Hepatic stellate cell (primary cell): ENCODE measurements around the gene RAB30.

Experiments
- DNase-seq: peaks from one replicate; pipeline ENCODE4 v3.0.0; 2011; ENCODE audit warnings: low spot score

RAB30 gene, protein sequence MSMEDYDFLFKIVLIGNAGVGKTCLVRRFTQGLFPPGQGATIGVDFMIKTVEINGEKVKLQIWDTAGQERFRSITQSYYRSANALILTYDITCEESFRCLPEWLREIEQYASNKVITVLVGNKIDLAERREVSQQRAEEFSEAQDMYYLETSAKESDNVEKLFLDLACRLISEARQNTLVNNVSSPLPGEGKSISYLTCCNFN

DNA sequence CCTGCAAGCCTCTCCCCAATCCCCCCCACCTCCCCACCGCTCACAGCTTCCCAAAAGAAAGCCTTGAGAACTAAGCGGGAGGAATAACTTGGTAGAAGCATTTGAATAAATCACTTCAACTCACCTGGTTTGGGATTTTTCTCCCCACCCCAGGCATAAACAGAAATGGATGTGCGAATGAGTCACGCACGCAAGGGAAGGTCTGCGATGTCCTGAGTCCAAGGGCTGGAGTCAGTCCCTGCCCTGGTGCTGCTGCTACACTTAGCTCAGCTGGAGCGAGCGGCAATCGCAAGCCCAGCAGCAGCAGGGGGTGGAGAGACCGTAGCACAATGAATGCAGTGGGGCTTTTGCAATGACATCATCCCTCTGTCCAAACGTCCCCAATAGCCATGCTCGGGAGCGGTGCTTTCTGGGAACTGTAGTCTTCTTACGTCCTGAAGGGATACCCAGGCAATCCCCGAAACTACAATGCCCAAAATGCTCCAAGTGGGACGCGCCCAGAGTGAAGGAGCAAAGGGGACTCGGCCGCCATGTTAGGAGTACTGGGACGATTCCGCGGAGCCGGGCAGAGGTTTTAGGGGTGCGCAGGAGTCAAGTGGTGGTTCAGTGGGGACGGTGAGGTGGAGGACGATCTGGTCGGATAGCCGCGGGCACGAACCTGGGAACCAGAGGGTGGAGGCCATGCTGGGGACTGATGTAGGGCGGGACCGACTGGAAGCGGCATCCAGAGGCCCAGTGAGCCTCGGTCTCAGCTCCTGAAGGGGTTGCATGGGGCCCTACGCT is at the start of gene RAB30:
RAB30 (minus strand) TSS at position 331 of the 783 bp plus-strand sequence. CDS start 74,581 bp downstream, outside the sequence.
- DNase-seq, result peak; percentile 94

DNA sequence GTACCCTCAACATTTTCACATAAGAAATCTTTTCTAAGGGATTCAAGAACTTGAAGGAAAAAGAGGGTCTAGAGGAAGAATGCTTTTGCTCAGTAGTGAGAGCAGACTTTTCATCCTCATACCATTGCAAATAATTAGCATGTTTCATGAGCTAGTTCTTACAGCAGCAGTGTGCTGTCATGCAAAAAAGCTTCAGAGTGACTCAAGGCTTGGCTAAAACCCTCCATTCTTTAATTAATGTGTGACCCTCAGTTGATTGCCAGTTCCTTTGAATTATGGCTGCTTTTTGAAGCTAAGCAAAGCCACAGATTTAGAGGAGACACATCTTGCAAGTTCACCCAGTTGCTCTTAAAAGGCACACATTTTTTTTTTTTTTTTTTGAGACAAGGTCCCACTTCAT is 48.6 kb upstream of the RAB30 start:
- DNase-seq, result no peak

DNA sequence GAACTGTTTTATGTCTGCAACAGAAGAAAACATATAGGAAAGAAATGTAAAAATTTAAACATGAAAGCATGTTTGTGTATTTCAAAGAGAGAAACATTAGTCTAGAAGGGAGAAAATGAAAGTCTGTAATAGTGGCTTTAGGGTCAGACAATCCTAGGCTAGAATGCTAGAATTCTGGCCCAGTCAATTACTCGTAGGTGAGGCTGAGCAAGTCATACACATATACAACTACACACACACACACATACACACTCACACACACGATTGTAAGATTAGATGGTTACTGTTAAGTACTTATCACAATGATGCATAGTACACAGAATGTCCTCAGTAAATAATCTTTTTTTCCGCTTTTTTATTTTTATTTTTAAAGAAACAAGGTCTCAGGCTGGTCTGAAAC is 47.5 kb upstream of the RAB30 start:
- DNase-seq, result no peak

DNA sequence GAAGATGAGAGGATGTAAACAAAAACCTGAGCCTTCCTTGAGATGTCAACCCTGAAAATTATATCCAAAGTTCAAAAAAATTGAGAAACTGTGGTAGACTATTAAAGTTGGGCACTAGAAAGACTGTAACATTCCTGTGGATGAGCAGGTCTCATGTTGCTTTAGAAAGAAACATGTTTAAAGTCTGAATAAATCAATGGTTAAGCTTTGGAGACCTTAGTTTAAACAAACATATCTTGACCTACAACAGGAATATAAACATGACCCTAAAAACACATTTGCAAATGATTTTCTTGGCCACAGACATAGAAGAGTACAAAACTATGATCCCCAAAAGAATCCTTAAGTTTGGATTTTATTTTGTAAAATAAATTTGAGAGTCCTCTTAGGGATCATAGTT is 47.1 kb upstream of the RAB30 start:
- DNase-seq, result no peak

DNA sequence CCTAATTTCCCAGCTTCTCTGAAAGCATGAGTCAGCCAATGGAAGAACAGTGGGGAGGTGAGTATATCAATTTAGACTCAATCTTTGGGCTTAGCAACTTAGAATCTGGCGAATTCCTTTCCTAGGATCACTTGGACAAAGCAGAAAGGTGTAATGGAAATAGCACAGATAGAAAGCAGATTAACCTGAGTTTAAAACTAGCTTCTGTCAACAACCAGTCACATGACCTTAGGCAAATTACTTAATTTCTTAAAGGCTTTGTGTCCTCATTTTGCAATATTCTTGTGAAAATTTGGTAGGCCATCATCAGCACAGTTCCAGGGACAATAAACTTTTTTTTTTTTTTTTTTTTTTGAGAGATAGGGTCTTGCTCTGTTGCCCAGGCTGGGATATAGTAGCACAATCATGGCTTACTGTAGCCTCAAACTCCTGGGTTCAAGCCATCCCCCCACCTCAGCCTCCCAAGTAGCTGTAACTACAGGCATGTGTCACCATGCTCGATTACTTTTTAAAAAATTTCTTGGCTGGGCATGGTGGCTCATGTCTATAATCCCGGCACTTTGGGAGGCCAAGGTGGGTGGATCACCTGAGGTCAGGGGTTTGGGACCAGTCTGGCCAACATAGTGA is 44.4 kb upstream of the RAB30 start:
- no peak for DNase-seq

DNA sequence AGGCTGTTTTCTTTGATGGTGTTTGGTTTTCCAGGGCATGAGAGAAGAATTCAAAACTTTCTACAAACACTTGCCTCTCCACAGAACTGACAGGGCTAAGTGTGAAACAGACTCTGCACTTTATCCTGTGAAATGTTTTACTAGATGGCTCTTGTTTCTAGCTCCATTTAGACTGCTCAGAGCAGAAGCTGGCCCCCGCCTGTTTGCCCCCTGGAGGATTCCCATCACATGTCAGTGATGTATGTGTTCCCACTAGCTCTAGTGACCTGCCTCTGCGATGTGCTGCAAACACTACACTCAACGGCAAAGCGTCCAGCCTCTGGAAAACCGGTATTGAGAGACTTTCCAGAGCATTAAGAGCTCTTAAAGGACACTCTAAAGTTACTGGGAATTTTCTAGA is 43.9 kb upstream of the RAB30 start:
- no peak for DNase-seq

DNA sequence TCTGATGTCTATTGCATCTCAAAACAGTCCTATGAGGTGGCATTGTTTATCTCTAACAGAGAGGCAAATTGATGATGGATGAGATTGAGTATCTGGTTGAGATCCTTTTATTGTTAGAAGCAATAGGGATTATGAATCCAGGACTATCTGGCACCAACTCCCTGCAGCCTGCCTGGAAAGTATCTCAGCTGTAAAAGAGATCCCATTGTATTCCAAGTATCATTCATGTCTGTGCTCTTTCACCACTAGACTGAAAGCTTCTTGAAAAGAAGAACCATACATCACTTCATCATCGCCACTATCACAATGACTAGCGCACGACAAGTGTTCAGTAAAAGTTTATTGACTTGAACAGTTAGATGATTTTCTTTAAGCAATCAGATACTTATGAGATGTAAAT is 43.3 kb upstream of the RAB30 start:
- DNase-seq, result no peak

DNA sequence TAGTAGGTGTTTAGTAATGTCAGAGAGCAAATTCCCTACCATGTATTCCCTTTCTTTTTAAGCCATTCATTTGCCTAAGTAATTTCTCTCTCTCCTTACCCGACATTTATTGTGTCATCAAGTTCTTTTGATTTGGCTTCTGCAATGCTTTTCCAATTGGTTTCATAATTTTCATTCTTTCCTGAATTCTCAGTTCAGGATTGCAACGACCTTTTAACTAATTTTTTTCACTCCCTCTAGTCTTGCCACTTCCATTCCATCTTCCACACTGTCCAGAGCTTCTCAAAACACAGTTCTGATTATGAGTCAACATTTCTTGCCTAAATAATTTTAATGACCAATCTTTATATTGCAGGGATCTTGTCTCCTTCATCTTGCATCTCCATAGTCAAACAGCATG is 41.2 kb upstream of the RAB30 start:
- DNase-seq, result no peak

DNA sequence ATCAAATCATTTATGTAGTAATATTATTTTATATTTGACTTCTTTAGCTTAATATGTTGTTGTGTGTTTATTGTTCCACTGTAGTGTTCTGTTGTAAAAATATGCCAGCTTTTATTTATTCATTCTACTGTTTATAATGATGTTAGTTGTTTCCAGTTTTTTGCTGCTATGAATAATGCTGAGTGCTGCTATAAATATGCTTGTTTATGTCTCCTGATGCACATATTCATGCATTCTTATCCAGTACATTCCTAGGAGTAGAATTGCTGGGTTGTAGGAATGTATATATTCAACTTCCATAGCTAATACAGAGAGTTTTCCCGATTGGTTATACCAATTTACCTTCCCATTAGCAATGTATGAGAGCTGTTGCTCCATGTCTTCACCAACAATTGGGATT is 33.5 kb upstream of the RAB30 start:
- DNase-seq, result no peak

DNA sequence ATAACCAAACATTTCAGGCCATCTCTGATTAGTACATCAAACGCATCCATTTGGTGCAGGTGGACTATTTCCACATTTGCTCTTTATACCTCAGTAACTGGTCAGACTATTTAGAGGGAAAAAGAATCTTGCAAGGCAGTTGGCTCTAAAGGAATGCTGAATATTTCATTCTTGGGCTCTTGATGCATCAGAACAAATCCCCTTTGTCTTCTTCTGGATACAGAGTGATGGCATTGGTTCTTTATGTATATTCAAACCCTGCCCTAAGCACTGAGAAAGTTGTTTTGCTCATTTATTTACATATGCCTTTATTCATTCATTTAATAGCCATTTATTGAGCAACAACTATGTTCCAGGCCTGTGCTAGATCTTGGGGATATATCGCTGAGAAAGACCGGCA is 31.1 kb upstream of the RAB30 start:
- DNase-seq, result no peak

DNA sequence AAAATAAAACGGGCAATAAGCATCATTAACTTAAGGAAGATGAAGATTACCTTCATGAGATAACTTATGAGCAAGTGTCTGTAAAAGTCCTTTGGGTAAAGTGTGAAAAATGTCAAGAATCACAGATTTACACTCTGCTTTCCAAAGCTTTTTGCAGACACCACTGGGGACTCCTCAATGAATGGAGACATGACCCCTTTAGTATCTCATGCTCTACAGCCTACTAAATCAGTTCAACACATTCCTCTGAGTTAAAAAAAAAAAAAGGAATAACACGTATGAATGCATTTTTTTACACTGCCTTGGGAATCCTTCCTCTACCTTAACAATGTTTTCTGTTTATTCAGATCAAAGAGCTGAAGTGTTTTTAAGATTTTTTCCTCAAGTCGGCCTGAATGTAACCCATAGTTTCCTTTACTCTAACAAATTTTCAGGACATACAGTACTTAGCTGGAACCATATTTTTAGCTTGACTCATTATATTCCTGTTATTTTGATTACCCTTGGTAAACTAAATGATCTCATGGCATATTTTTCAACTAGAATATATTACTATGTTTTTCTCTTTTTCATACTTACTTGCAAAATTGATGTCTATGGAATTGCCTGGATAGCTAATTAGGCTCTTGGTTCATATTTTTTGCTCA is 25.9 kb upstream of the RAB30 start:
- DNase-seq, result peak; percentile 40

DNA sequence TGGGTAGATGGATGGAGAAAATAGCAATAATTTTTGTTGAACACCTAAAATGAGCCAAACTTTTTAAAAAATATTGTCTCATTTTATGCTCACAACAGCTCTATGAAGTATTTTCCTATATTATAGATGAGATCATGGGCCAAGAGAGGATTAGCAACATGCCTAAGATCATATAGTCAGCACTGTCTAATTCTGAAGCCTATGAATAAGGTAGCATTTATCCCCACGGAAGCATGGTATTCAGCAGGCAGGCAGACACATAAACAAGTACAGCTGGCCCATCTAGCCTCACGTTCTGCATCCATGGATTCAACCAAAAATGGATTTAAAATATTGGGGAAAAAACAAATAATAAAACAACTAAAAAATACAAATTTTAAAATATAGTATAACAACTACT is 21.9 kb upstream of the RAB30 start:
- DNase-seq, result no peak

DNA sequence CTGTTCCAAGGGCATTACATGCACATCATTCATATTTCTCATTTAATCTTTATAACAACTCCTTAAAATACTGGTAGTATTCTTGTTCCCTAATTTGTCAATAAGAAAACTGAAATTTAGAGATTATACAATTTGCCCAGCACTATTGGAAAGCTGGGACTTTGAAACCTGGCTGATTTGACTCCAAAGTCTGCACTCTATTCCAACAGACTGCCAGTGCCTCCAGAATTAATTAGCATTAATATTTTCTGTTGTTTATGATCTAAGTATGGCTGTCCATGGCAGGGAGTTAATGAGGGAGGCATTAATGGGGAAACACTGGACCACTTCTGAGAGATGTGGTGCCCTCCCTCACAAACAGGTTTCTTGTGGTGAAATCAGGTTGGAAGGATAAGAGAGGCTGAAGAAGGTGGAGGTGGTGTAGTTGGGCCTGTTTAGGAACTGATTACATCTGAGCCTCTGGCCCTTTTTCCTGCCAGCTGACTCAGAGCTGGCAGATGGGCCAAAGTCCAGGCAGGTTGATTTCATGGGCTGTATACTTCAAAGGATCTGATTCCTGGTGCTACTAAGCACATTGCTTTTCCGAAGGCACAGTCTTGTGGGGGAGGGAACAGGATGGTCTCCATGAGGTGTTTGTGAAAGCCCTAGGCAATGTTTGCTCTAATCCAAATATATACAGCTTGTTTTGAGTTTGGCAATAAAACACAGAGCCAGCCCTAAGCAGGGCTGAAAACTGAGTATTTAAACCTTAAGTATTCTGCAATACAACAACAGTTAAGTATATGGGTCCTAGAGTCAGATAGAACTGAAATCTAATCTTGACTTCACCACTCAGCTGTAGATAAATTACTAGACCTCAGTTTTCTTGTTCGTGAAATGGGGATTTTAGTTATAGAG is 21.0 kb upstream of the RAB30 start:
- DNase-seq, result no peak

DNA sequence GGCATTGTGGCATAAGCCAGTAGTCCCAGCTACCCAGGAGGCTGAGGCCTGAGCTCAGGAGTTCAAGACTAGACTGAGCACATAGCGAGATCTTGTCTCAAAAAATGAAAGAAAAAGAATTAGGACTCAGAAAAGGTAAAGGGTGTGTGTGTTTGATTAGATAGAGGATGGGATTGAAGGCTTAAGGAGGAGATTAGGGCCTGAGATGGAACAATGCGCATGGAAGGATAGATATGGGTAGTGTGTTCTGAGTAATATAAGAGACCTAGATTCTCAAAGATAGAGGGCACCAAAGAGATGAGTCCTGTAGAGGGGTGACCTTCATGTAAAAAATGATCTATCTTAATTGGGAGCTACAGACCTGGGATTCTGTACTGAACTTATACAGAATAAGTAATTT is 17.3 kb upstream of the RAB30 start:
- no peak for DNase-seq

DNA sequence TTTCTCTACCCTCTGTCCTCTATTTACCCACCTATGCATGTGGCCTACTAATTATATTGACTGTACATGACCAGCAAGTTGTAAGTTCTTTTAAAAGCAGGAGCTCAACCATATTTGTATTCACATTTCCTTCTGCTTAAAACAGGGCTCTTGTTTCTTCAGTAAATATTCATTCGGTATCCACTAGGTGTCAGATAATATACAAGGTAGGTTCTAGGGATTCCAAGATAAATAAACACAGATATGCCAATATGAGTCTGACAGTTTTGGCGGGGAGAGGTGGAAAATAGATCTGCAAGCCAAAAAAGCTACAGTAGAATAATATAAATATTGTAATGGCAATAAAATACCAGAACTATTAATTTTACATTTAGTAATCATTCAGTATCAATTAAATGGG is 15.3 kb upstream of the RAB30 start:
- no peak for DNase-seq

DNA sequence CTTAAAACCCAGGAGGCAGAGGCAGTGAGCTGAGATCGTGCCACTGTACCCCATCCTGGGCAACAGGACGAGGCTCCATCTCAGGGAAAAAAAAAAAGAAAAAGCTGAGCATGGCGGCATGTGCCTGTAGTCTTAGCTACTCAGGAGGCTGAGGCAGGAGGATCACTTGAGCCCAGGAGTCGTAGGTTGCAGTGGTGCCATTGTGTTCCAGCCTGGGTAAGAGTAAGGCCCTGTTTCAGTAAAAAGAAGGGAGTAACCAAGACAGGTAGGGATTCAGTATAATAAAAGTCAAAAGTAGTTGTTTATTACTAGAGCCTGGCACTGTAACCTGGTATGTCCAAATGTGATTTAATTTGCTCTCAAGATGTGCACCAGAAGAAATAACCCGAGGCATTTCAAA is 8.1 kb upstream of the RAB30 start:
- no peak for DNase-seq

DNA sequence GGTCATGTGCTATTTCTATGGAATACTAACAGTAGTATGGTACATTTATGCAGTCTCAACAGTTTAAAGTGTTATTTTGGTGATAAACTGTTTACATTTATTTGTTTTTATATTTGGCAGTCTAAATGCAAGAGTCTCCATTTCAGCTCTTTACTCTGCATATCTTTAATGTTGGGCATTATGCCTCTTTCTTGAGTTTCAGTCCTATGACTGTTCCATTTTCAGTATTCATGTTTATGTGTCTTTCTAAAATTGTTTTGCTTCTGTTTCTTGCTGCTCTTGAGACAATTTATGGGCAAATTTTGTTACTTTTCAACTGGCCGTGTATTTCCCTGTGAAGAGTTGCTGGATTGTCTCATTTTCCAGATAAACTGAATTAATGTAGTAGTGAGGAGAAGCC is 6.6 kb upstream of the RAB30 start:
- DNase-seq, result no peak

DNA sequence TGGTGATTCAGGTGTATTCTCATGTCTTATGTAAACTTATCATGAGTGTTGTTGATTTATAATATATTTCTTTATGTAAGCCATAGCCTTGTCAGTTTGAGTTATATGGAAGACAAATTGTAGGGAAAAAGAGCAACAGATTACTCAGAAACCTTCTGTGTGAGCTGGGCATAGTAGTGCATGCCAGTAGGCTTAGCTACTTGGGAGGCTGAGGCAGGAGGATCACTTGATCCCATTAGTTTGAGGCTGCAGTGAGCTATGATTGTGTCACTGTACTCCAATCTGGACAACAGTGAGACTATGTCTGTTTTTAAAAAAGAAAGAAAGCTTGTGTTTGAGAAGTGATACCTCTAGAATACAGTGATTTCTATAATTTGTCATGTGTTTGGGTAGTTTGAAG is 2.2 kb upstream of the RAB30 start:
- DNase-seq, result no peak

DNA sequence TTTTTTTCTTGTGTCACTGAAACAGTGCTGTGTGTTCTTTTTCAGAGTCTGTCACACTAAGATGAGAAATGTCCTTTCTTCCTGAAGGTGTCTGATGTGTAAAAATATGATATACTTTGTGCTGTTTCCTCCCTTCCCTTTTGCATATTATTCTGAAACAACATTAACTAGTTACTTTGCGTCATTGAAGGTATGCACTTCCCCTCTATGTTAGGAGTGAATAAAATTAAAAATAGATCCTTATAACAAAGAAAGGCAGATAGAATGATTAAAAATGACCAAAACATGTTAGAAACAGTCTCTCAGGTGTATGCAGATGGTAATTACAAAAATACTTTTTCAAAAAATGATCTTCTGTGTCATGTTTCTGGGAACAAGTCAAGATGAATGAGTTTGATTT is 1.6 kb upstream of the RAB30 start:
- DNase-seq, result no peak

DNA sequence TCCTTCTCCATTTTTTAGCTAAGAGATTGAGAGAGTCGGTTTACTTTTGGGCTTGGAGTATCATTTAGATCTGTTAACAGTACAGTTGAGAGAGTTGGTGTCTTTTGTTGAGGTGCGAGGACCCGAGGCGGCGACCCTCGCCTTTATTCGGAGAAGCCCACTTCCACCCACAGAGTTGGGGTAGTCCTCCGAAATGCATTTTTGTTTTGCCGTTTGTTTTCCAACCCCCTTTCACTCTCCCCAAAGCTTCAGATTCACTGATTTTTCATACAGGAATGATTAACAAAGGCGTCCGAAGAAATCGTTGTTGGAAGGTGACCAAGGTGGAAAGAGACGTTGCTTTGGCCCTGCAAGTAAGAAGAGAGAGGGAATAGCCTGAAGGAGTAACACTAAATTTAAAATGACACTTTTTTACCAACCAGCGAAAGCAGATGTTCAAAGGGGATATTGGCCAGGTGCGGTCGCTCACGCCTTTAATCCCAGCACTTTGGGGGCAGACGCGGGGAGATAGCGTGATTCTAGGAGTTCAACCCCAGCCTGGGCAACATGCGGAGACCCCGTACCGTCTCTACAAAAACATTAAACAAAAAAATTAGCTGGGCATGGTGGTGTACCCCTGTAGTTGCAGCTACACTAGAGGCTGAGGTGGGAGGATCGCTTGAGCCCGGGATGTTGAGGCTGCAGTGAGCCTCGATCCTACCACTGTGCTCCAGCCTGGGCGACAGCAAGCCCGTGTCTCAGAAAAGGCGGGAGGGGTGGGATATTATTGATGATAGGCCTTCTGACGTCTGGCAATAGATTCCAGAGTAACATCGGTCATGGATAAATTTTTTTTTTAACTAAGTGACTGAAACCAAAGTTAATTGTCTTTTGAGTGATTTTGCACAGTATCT is 899 bp upstream of the RAB30 start:
- DNase-seq, result no peak
